Measurements from ENCODE around the gene CCDC3.

The CCDC3 gene

DNA sequence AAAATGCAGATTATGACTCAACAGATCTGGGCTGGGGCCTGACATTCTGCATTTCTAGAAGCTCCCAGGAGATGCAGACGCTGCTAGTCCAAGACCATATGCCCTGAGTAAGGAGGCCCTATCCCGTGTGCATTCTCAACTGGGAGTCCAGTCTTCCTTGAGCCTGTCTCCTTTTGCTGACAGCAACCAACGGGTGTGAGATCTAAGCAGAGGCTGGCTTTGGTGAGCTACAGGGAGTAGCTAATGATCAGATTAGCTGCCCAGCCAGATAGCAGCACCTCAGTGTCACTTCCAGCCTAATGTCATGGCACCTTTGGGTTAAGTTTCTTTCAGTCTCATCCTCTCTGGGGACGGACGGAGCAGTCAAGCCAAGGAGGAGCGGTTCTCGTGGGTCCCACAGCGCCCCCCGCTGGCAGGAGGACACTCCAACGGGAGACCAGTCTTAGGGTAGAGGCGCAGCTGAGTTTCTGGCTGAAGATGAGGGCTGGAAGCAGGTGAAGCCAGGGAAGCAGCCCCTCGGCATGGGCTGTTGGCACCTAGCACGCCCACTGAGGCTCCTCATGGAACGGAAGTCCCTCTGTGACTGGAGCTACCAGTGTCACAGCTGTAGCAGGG, 154.0 kb downstream of the CCDC3 start:
- H3K27ac ChIP-seq (ENCODE audit: poor library complexity, severe bottlenecking), result no peak overlapping the region
- DNase-seq (ENCODE audit: low spot score), result no peak
- no peak for TF ChIP-seq CTCF (IDR thresholded peaks at IDR 0.05; ENCODE audit: poor library complexity, severe bottlenecking)
- H3K4me3 ChIP-seq (ENCODE audit: severe bottlenecking), result no peak overlapping the region
- H3K27me3 ChIP-seq (ENCODE audit: insufficient read depth, poor library complexity, severe bottlenecking), result no peaks in the 10 kb centered on the region
- no peaks in the 10 kb centered on the region for H3K9me3 ChIP-seq (ENCODE audit: severe bottlenecking)
- H3K36me3 ChIP-seq (ENCODE audit: low read depth), result no peaks in the 10 kb centered on the region
- H3K4me1 ChIP-seq (ENCODE audit: insufficient read depth, poor library complexity, severe bottlenecking), result peaks cover 22% of the 10 kb centered on the region
- ATAC-seq (ENCODE audit: low read depth), result no peak

- Histone ChIP-seq H3K27me3 (ENCODE audit: insufficient read depth, poor library complexity, severe bottlenecking) (no peaks in the 10 kb centered on the region), H3K4me3 (ENCODE audit: severe bottlenecking) (no peak overlapping the region), H3K27ac (ENCODE audit: poor library complexity, severe bottlenecking) (no peak overlapping the region), H3K36me3 (ENCODE audit: low read depth) (no peaks in the 10 kb centered on the region), H3K9me3 (ENCODE audit: severe bottlenecking) (no peaks in the 10 kb centered on the region), H3K4me1 (ENCODE audit: insufficient read depth, poor library complexity, severe bottlenecking) (peaks cover 22% of the 10 kb centered on the region)
- DNase-seq (ENCODE audit: low spot score) (no peak), ATAC-seq (ENCODE audit: low read depth) (no peak)
- TF ChIP-seq CTCF (IDR thresholded peaks at IDR 0.05; ENCODE audit: poor library complexity, severe bottlenecking), result no peak
Measured at GRCh38 chr10:12846718-12847117, 154.8 kb downstream of the CCDC3 start.

Measured in RWPE2 (cell line).